ENCODE data around the gene ERICH2. TPM values are rescaled to one million over a fixed set of nuclear protein-coding genes. Genes with fewer than 3 reads are reported as not detected.

The ERICH2 gene
- total and polyA plus RNA-seq, 2 experiments from 2014 or later = 3.5 TPM; not detected in 1

- peak overlapping the region; percentile 77 for H3K4me3 Mint-ChIP-seq
These were observed 53.1 kb downstream of the ERICH2 start for GRCh38 chr2:170823088-170823897.

GRCh38 chr2:170823898-170824215 is 53.7 kb downstream of the ERICH2 start:
- Mint-ChIP-seq H3K27ac (no peak overlapping the region), H3K9me3 (no peaks in the 10 kb centered on the region; the same call in 1 of the 3 replicates), H3K27me3 (ENCODE audit: insufficient read depth, low read depth, poor library complexity) (peaks cover 86% of the 10 kb centered on the region), H3K4me3 (peak overlapping the region; percentile 77), H3K4me1 (peaks cover 38% of the 10 kb centered on the region), H3K36me3 (ENCODE audit: low read depth) (no peaks in the 10 kb centered on the region; the same call in 2 of the 3 replicates)
- TF ChIP-seq EZH2 (IDR thresholded peaks at IDR 0.05; ENCODE audit: low read depth, unreplicated experiment) (peak; percentile 14), CREB1 (CRISPR knock-in tag; IDR thresholded peaks at IDR 0.05; ENCODE audit: low read depth) (peak; percentile 30; the same call in 1 of the 2 replicates), CTCF (conservative IDR thresholded peaks at IDR 0.05; ENCODE audit: low read depth in 2 of 2) (no peak)
- Histone ChIP-seq H4K20me1 (replicated peaks; ENCODE audit: insufficient read depth) (peaks cover 9% of the 10 kb centered on the region; the same call in 1 of the 2 replicates), H3K79me2 (replicated peaks; ENCODE audit: insufficient read depth) (no peaks in the 10 kb centered on the region), H3F3A (replicated peaks; ENCODE audit: low read depth) (peaks cover 21% of the 10 kb centered on the region), H3K4me3 (peak overlapping the region; percentile 63), H2AFZ (peak overlapping the region; percentile 85; the same call in 1 of the 2 replicates), H3K36me3 (ENCODE audit: insufficient read depth) (no peaks in the 10 kb centered on the region), H3K4me1 (ENCODE audit: insufficient read depth) (peaks cover 46% of the 10 kb centered on the region), H3K9me2 (ENCODE audit: insufficient read depth) (no peaks in the 10 kb centered on the region), H3K27ac (ENCODE audit: low read depth) (no peak overlapping the region), H3K27me3 (ENCODE audit: insufficient read depth) (peaks cover 90% of the 10 kb centered on the region), H3K4me2 (peak overlapping the region; percentile 97)
- DNase-seq (ENCODE audit: low spot score) (peak; percentile 80), ATAC-seq (peak; percentile 9)

More at GRCh38 chr2:170823088-170823897, 53.1 kb downstream of the ERICH2 start:
- Histone ChIP-seq H3K4me1 (ENCODE audit: insufficient read depth) (peaks cover 51% of the 10 kb centered on the region), H3K79me2 (replicated peaks; ENCODE audit: insufficient read depth) (no peaks in the 10 kb centered on the region), H3K9me2 (ENCODE audit: insufficient read depth) (no peaks in the 10 kb centered on the region), H3K27ac (ENCODE audit: low read depth) (no peak overlapping the region), H3K36me3 (ENCODE audit: insufficient read depth) (no peaks in the 10 kb centered on the region), H3K4me3 (peak overlapping the region; percentile 63), H3K4me2 (peak overlapping the region; percentile 97), H4K20me1 (replicated peaks; ENCODE audit: insufficient read depth) (peaks cover 10% of the 10 kb centered on the region; the same call in 1 of the 2 replicates), H3K27me3 (ENCODE audit: insufficient read depth) (peaks cover 96% of the 10 kb centered on the region), H3F3A (replicated peaks; ENCODE audit: low read depth) (peaks cover 21% of the 10 kb centered on the region), H2AFZ (peak overlapping the region; percentile 94)
- peaks cover 3% of the 10 kb centered on the region; the same call in 2 of the 3 replicates for H3K9me3 Mint-ChIP-seq
- peak; percentile 71 for DNase-seq (ENCODE audit: low spot score)
- H3K36me3 Mint-ChIP-seq (ENCODE audit: low read depth) = no peaks in the 10 kb centered on the region; the same call in 2 of the 3 replicates
- ATAC-seq = peak; percentile 47
- no peak overlapping the region for H3K27ac Mint-ChIP-seq
- H3K4me1 Mint-ChIP-seq = peaks cover 43% of the 10 kb centered on the region
- peak; percentile 69 for TF ChIP-seq EZH2phosphoT487 (IDR thresholded peaks at IDR 0.05; ENCODE audit: unreplicated experiment)
- TF ChIP-seq STAT1 (IDR thresholded peaks at IDR 0.05; ENCODE audit: unreplicated experiment) = no peak
- TF ChIP-seq REST (IDR thresholded peaks at IDR 0.05; ENCODE audit: unreplicated experiment) = no peak
- no peak for TF ChIP-seq EZH2 (IDR thresholded peaks at IDR 0.05; ENCODE audit: low read depth, unreplicated experiment)
- no peak for TF ChIP-seq NANOG (IDR thresholded peaks at IDR 0.05; ENCODE audit: borderline replicate concordance)
- TF ChIP-seq CREB1 (CRISPR knock-in tag; IDR thresholded peaks at IDR 0.05; ENCODE audit: low read depth) = no peak
- no peak for TF ChIP-seq ZNF114 (CRISPR knock-in tag; IDR thresholded peaks at IDR 0.05)
- H3K27me3 Mint-ChIP-seq (ENCODE audit: insufficient read depth, low read depth, poor library complexity) = peaks cover 90% of the 10 kb centered on the region
